ENCODE data around the gene S100A6. TPM values are rescaled to one million over a fixed set of nuclear protein-coding genes. Genes with fewer than 3 reads are reported as not detected.
"Not testable (repeated sequence)": the region's sequence is repeated elsewhere in the genome, so short reads cannot be mapped to it uniquely, and the experiment has no call there.

S100A6 gene
- total RNA-seq (2014; rRNA removed; shearing (Covaris generic)) = 1,539 and 1,679 TPM in 2 replicates

- peak; percentile 59 for DNase-seq (ENCODE audit: low read depth)
Observed at GRCh38 chr1:153535242-153536011, at the start of gene S100A6. TSS of gene S100A6 (minus strand) at chr1:153535991. CDS start at chr1:153535339, 652 bp downstream.

DNA sequence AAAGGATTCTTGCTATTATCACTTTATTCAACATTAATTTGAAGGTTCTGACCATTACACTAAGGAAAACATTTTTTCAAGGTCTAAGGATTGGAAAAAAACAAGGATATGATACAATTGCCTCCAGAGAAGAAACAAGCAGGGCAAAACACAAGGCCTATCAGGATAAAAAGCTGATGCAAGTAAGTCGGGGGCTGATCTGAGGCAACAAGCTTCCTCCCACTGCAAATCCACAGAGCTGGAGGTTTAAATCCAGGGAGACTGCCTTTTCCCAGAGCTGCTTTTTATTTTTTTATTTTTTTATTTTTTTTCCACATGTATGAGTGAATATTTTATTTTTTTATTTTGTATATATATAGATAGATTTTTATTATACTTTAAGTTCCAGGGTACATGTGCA, 49.2 kb upstream of the S100A6 start:
- no peak for DNase-seq (ENCODE audit: low read depth)

DNA sequence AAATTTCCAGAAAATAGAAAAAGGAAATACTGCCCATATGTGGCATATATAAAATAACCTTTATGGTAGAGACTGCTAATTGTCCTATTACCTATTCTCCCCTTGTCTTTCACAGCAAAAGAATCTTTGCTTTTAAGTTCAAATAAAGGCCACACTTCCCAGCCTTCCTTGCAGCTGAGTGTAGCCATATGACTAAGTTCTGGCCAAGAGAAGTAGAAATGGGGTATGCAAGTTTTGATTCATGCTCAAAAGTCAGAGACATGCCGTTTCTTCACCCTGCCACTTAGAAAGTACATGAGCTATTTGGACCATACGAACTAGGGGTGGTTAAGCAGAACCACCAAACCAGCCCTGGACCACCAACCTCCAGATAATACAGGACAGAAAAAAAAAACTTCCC, 48.2 kb upstream of the S100A6 start:
- no peak for DNase-seq (ENCODE audit: low read depth)

DNA sequence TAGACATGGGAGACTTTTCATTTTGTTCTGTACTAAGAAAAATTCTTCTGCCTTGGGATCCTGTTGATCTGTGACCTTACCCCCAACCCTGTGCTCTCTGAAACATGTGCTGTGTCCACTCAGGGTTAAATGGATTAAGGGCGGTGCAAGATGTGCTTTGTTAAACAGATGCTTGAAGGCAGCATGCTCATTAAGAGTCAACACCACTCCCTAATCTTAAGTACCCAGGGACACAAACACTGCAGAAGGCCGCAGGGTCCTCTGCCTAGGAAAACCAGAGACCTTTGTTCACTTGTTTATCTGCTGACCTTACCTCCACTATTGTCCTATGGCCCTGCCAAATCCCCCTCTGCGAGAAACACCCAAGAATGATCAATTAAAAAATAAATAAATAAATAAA, 47.7 kb upstream of the S100A6 start:
- not testable (repeated sequence) for DNase-seq (ENCODE audit: low read depth)

DNA sequence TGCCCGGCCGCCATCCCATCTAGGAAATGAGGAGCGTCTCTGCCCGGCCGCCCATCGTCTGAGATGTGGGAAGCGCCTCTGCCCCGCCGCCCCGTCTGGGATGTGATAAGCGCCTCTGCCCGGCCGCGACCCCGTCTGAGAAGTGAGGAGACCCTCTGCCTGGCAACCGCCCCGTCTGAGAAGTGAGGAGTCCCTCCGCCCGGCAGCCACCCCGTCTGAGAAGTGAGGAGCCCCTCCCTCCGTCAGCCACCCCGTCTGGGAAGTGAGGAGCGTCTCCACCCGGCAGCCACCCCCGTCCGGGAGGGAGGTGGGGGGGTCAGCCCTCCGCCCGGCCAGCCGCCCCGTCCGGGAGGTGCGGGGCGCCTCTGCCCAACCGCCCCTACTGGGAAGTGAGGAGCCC, 47.0 kb upstream of the S100A6 start:
- DNase-seq (ENCODE audit: low read depth) = not testable (repeated sequence)

DNA sequence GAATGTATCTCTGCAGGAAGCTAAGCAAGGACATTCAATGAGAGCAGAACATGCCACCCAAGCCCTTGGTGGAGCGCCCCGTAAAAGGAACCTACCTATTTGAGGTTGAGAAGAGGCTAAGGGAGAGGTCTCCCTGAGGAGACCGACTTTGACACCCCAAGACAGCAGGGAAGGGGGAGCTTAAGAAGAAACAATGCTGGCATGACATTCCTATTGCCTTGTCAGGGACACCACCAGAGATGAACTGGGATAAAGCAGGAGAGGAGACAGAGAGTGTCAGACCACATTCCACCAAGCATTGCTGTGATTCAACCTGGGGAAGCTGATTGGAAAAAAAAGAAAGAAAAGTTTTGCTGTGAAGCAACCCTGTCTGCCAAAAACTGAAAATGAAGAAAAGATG, 43.1 kb upstream of the S100A6 start:
- DNase-seq (ENCODE audit: low read depth) = no peak

DNA sequence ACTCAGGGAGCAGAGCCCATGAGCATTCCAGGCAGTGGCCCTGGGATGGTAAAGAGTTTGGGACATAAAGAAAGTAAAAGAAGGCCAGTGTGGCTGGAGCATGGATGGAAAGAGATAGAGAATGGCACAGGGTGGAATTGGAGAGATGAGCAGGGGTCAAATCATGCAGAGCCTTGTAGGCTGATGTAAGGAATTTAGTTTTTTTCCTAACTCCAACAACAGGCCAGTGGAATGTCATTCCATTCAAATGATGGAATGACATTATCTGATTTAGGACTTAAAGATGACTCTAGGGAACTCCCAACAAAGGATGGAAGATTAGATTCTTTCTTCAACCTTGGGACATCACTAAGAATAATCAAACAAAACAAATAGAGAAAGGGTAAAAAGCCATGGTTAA, 42.7 kb upstream of the S100A6 start:
- no peak for DNase-seq (ENCODE audit: low read depth)

- no peak for DNase-seq (ENCODE audit: low read depth)
Observed at GRCh38 chr1:153577624-153578051, 41.8 kb upstream of the S100A6 start.

DNA sequence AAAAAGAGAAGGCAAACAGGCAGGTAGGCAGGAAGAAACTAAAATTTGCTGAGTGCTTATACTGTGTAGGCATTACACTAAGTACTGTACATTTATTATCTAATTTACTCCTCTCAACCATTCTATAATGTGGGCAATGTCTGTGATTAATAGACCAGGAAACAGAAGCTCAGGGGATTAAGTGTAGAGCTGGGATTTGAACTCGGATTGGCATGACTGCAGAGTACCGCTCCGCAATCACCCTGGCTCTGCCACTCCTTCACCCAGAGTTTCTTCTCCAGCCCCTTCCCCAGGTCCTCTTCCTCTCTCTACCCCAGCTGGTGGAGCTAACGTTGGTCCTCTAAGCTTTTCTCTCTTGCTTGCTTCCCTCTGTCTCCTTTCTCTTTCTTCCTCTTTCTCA, 41.3 kb upstream of the S100A6 start:
- no peak for DNase-seq (ENCODE audit: low read depth)

DNA sequence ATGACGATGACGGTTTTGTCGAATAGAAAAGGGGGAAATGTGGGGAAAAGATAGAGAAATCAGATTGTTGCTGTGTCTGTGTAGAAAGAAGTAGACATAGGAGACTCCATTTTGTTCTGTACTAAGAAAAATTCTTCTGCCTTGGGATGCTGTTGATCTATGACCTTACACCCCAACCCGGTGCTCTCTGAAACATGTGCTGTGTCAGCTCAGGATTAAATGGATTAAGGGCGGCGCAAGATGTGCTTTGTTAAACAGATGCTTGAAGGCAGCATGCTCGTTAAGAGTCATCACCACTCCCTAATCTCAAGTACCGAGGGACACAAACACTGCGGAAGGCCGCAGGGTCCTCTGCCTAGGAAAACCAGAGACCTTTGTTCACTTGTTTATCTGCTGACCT, 39.7 kb upstream of the S100A6 start:
- not testable (repeated sequence) for DNase-seq (ENCODE audit: low read depth)

DNA sequence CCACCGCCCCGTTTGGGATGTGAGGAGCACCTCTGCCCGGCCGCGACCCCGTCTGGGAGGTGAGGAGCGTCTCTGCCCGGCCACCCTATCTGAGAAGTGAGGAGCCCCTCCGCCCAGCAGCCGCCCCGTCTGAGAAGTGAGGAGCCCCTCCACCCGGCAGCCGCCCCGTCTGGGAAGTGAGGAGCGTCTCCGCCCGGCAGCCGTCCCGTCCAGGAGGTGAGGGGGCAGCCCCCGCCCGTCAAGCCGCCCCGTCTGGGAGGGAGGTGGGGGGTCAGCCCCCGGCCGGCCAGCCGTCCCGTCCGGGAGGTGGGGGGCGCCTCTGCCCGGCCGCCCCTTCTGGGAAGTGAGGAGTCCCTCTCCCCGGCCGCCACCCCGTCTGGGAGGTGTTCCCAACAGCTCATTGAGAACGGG, 39.3 kb upstream of the S100A6 start:
- DNase-seq (ENCODE audit: low read depth) = not testable (repeated sequence)

DNA sequence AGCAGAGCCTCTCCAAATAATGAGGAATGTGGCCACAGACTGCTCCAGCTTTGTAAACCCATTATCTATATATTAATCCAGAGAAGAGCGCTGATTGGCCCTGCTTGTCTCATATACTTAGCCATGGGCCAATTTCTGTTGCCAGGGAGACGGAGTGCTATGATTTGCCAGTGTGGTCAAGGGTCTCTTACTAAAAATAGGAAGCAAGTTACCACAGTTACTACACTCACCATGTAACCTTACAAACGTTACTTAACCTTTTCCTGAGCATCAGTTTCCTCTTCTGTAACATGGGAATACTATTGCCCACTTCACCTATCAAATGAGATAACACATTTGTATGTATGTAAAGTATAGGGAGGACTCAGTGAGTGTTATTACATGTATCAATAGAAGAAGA, 37.6 kb upstream of the S100A6 start:
- peak; percentile 17 for DNase-seq (ENCODE audit: low read depth)

DNA sequence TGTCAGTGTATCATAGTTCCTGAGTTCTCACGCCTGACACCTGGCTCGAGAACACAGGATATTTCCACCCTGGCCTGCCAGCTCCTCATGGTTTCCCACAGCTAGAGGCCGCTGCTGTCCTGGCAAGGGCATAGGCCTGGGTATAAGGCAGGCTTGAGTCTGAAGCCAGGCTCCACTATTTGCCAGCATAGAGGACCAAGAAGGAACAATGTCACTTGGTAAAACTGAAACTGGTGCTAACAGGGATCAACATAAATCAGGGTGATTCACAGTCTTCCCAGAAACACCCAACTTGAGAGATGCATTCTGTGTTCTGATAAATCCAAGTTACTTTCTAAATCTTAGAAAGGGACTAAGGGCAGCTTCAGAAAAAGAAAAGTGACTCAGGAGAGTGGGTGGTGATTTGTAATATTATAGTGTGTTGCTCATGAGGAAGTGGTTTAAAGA, 36.8 kb upstream of the S100A6 start:
- DNase-seq (ENCODE audit: low read depth) = peak; percentile 85

GRCh38 chr1:153571706-153572105, 35.9 kb upstream of the S100A6 start:
- DNase-seq (ENCODE audit: low read depth) = peak; percentile 14

GRCh38 chr1:153570874-153571273, 35.1 kb upstream of the S100A6 start:
- DNase-seq (ENCODE audit: low read depth) = no peak

DNA sequence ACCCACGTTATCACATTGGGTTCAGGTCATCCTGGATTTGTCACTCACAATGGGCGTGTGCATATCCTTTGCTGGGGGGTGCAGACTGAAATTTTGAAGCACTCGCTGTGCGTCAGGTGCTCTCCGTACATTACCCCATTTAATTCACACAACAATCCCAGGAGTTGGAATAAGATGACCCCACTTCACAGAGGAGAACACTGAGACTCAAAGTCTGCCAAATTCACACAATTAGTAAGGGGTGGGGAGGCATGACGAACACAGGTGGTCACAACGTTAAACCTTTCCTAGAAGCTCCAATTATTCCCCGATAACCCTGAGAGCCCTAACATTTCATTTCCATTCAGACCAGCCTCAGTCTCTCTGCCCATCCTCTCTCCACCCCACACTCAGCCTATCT, 33.7 kb upstream of the S100A6 start:
- no peak for DNase-seq (ENCODE audit: low read depth)

GRCh38 chr1:153568367-153569099, 32.7 kb upstream of the S100A6 start:
- DNase-seq (ENCODE audit: low read depth) = peak; percentile 90

- peak; percentile 64 for DNase-seq (ENCODE audit: low read depth)
Observed at GRCh38 chr1:153567621-153568366, 32.0 kb upstream of the S100A6 start.

GRCh38 chr1:153566414-153567371, 30.9 kb upstream of the S100A6 start:
- DNase-seq (ENCODE audit: low read depth) = peak; percentile 99

- DNase-seq (ENCODE audit: low read depth) = peak; percentile 94
Observed at GRCh38 chr1:153565529-153566374, 30.0 kb upstream of the S100A6 start, which contains the start of gene S100A2. TSS of gene S100A2 (minus strand) at chr1:153565844. CDS start at chr1:153563877, 1,967 bp downstream.
